GM19351 (cell line): ENCODE measurements around the gene NBDY.
"Not testable (repeated sequence)": the region's sequence is repeated elsewhere in the genome, so short reads cannot be mapped to it uniquely, and the experiment has no call there.

Experiments used
- ATAC-seq: cut with Tn5 transposase; IDR thresholded peaks from one replicate; pipeline ENCODE4 v1.9.1; 2021; ENCODE audit warnings: mild to moderate bottlenecking, moderate library complexity; ENCODE audit not compliant: unreplicated experiment

The NBDY gene

GRCh38 chrX:56764153-56764974 is 35.3 kb downstream of the NBDY start:
- ATAC-seq = peak; percentile 34

GRCh38 chrX:56764975-56765791 is 36.1 kb downstream of the NBDY start:
- no peak for ATAC-seq

- ATAC-seq = no peak
Observed at GRCh38 chrX:56765811-56766553, 36.9 kb downstream of the NBDY start.

- ATAC-seq = no peak
Observed at GRCh38 chrX:56766554-56767347, 37.7 kb downstream of the NBDY start.

- ATAC-seq = peak; percentile 33
Observed at GRCh38 chrX:56767348-56768119, 38.5 kb downstream of the NBDY start.

GRCh38 chrX:56768120-56768660 is 39.1 kb downstream of the NBDY start:
- ATAC-seq = peak; percentile 26

GRCh38 chrX:56772675-56773521 is 43.9 kb downstream of the NBDY start:
- ATAC-seq = peak; percentile 44

GRCh38 chrX:56773522-56774060 is 44.5 kb downstream of the NBDY start:
- ATAC-seq = peak; percentile 38

GRCh38 chrX:56778099-56778923 is 49.3 kb downstream of the NBDY start:
- peak; percentile 45 for ATAC-seq

- peak; percentile 52 for ATAC-seq
Observed at GRCh38 chrX:56778924-56779468, 50.0 kb downstream of the NBDY start.

- ATAC-seq = not testable (repeated sequence)
Observed at GRCh38 chrX:56780681-56781649, 51.9 kb downstream of the NBDY start.

GRCh38 chrX:56782352-56782751 is 53.3 kb downstream of the NBDY start:
- ATAC-seq = no peak

- no peak for ATAC-seq
Observed at GRCh38 chrX:56782791-56783449, 53.9 kb downstream of the NBDY start.

GRCh38 chrX:56783450-56783831 is 54.4 kb downstream of the NBDY start:
- ATAC-seq = no peak

- no peak for ATAC-seq
Observed at GRCh38 chrX:56783996-56784620, 55.1 kb downstream of the NBDY start.
